Erythroblast (primary cell): ENCODE data around the gene IKZF3.

Experiments used
- GATA1 ChIP-seq: IDR thresholded peaks from 2 replicates; pipeline ENCODE4 v1.6.1; 2011; ENCODE audit warnings: low read depth, mild to moderate bottlenecking, control low read depth, low read length, moderate library complexity
- POLR2A ChIP-seq: IDR thresholded peaks from 2 replicates; pipeline ENCODE4 v1.6.1; 2011; ENCODE audit warnings: mild to moderate bottlenecking, low read length

DNA sequence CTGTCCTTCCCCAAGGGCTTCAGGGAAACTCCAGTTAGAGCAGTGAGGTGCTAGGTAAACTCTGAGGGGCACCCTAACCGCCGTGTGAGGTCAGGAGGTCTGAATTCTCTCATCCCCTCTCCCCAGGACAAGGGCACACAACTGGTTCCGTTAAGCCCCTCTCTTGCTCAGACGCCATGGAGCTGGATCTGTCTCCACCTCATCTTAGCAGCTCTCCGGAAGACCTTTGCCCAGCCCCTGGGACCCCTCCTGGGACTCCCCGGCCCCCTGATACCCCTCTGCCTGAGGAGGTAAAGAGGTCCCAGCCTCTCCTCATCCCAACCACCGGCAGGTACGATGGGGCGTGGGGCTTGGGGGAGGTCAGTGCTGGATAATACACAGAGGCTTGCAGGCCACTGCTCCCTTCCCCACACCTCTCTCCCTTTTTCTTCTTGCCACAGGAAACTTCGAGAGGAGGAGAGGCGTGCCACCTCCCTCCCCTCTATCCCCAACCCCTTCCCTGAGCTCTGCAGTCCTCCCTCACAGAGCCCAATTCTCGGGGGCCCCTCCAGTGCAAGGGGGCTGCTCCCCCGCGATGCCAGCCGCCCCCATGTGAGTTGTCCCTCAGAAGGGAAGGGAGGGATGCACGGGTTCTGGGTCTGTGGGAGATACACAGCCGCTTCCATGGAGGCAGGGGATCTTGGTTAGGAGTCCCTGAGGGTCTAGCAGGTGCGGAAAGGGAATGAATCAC lies 121.8 kb downstream of the IKZF3 start:
- TF ChIP-seq POLR2A (no peak), GATA1 (no peak)
